WTC11 (cell line): ENCODE results near the gene ZFYVE28. TPM values are rescaled to one million over a fixed set of nuclear protein-coding genes. Genes with fewer than 3 reads are reported as not detected.

Experiments used
- ATAC-seq: fragments of 200-7000 bp; cut with Tn5 transposase; 2 replicates; pipeline ENCODE4 v1.10.0; 2021; ENCODE audit warnings: mild to moderate bottlenecking, moderate library complexity
- CTCF ChIA-PET: fragments of 300-600 bp; sonication (Branson Sonifier 250); formaldehyde crosslinking; loops from one replicate; lab custom pipeline; 2021; ENCODE audit warnings: antibody characterized with exemption; lab: Charles Lee
- POLR2A ChIA-PET: fragments of 350-600 bp; sonication (Branson Sonifier 250); formaldehyde crosslinking; loops from one replicate; lab custom pipeline; 2021; ENCODE audit warnings: antibody characterized with exemption; lab: Charles Lee
- DNase-seq: peaks from one replicate; pipeline ENCODE4 v3.0.0; 2021; ENCODE audit warnings: low spot score
- H3K27ac Mint-ChIP-seq: 2 replicates; pipeline ENCODE4 v1.8.0; 2021; ENCODE audit warnings: mixed read lengths
- H3K27me3 Mint-ChIP-seq: 2 replicates; pipeline ENCODE4 v1.8.0; 2021; ENCODE audit warnings: low read depth, mild to moderate bottlenecking, moderate library complexity, mixed read lengths
- H3K36me3 Mint-ChIP-seq: 2 replicates; pipeline ENCODE4 v1.8.0; 2021; ENCODE audit warnings: mixed read lengths
- H3K4me1 Mint-ChIP-seq: 2 replicates; pipeline ENCODE4 v1.8.0; 2022; ENCODE audit warnings: mixed read lengths
- H3K4me3 Mint-ChIP-seq: 2 replicates; pipeline ENCODE4 v1.8.0; 2021; ENCODE audit warnings: mild to moderate bottlenecking, moderate library complexity, mixed read lengths
- H3K9me3 Mint-ChIP-seq: 2 replicates; pipeline ENCODE4 v1.8.0; 2021; ENCODE audit warnings: mixed read lengths
- AR ChIP-seq: fragments of 250-450 bp; sonication (Bioruptor Pico); IDR thresholded peaks from 2 replicates; pipeline ENCODE4 v1.9.0; 2021; ENCODE audit warnings: mild to moderate bottlenecking
- ATF2 ChIP-seq: sonication (generic); formaldehyde crosslinking; IDR thresholded peaks from 2 replicates; pipeline ENCODE4 v1.8.1; 2022; ENCODE audit warnings: low read depth, missing genetic modification reagents, borderline replicate concordance
- ATF3 ChIP-seq: sonication (generic); formaldehyde crosslinking; conservative IDR thresholded peaks from 2 replicates; pipeline ENCODE4 v1.8.1; 2022; ENCODE audit warnings: mild to moderate bottlenecking, missing genetic modification reagents
- E2F4 ChIP-seq: sonication (generic); formaldehyde crosslinking; IDR thresholded peaks from 2 replicates; pipeline ENCODE4 v1.8.1; 2022; ENCODE audit warnings: low read depth, mild to moderate bottlenecking, moderate library complexity, missing genetic modification reagents, borderline replicate concordance
- EMX1 ChIP-seq: fragments of 250-450 bp; sonication (Bioruptor Pico); IDR thresholded peaks from 2 replicates; pipeline ENCODE4 v1.8.0; 2021; ENCODE audit warnings: mild to moderate bottlenecking
- MAX ChIP-seq: sonication (generic); formaldehyde crosslinking; IDR thresholded peaks from 2 replicates; pipeline ENCODE4 v1.8.0; 2022; ENCODE audit warnings: mild to moderate bottlenecking, missing genetic modification reagents
- NFYB ChIP-seq: sonication (generic); formaldehyde crosslinking; conservative IDR thresholded peaks from 2 replicates; pipeline ENCODE4 v1.8.0; 2022; ENCODE audit warnings: low read depth, missing genetic modification reagents
- NR3C1 ChIP-seq: sonication (generic); formaldehyde crosslinking; conservative IDR thresholded peaks from 2 replicates; pipeline ENCODE4 v1.8.1; 2023; ENCODE audit warnings: low read depth, mild to moderate bottlenecking, missing genetic modification reagents
- PRRX2 ChIP-seq: fragments of 250-450 bp; sonication (Bioruptor Pico); IDR thresholded peaks from 2 replicates; pipeline ENCODE4 v1.8.0; 2021; ENCODE audit warnings: mild to moderate bottlenecking
- SMAD3 ChIP-seq: sonication (generic); formaldehyde crosslinking; IDR thresholded peaks from 2 replicates; pipeline ENCODE4 v1.8.0; 2022; ENCODE audit warnings: missing genetic modification reagents, mild to moderate bottlenecking, borderline replicate concordance
- USF1 ChIP-seq: sonication (generic); formaldehyde crosslinking; IDR thresholded peaks from 2 replicates; pipeline ENCODE4 v1.8.0; 2022; ENCODE audit warnings: mild to moderate bottlenecking, missing genetic modification reagents
- ZBTB21 ChIP-seq: sonication (generic); formaldehyde crosslinking; IDR thresholded peaks from 2 replicates; pipeline ENCODE4 v1.8.1; 2023; ENCODE audit warnings: mild to moderate bottlenecking, missing genetic modification reagents, borderline replicate concordance
- ZNF121 ChIP-seq: sonication (generic); formaldehyde crosslinking; IDR thresholded peaks from 2 replicates; pipeline ENCODE4 v1.8.0; 2023; ENCODE audit warnings: missing genetic modification reagents
- ZNF263 ChIP-seq: sonication (generic); formaldehyde crosslinking; IDR thresholded peaks from 2 replicates; pipeline ENCODE4 v1.8.1; 2022; ENCODE audit warnings: low read depth, mild to moderate bottlenecking, moderate library complexity, missing genetic modification reagents
- ZNF416 ChIP-seq: fragments of 250-450 bp; sonication (Bioruptor Pico); IDR thresholded peaks from 2 replicates; pipeline ENCODE4 v1.9.0; 2021; ENCODE audit warnings: mild to moderate bottlenecking, inconsistent platforms
- ZNF425 ChIP-seq: fragments of 250-450 bp; sonication (Bioruptor Pico); conservative IDR thresholded peaks from 2 replicates; pipeline ENCODE4 v1.9.0; 2021; ENCODE audit warnings: mild to moderate bottlenecking
- total RNA-seq: library from RNA; stranded (reverse); gene quantifications from 3 replicates; pipeline ENCODE4 v1.2.3, GENCODE V29; 2021

The ZFYVE28 gene
- total RNA-seq, 1 experiment from 2014 or later, result 7.8 TPM

- Mint-ChIP-seq H3K27me3 (no peaks in the 10 kb centered on the region), H3K4me1 (no peaks in the 10 kb centered on the region; the same call in 1 of the 2 replicates), H3K9me3 (no peaks in the 10 kb centered on the region), H3K4me3 (no peak overlapping the region), H3K27ac (no peak overlapping the region), H3K36me3 (no peaks in the 10 kb centered on the region)
- ChIA-PET POLR2A (no interaction called here), CTCF (interaction anchor here (1.0 to 4.5 kb wide), 5 partner anchors 23 to 217 kb away, joined by 3 to 21 read pairs (median 4); no protein-coding TSS in a partner anchor)
- TF ChIP-seq ZNF425 (CRISPR knock-in tag) (no peak), SMAD3 (no peak), EMX1 (CRISPR knock-in tag) (no peak), PRRX2 (CRISPR knock-in tag) (no peak)
- ATAC-seq (no peak), DNase-seq (no peak)
Observed at GRCh38 chr4:2437475-2438215, 19.2 kb upstream of the ZFYVE28 start.

- TF ChIP-seq ATF3 (CRISPR knock-in tag), result no peak
- TF ChIP-seq ZNF263 (CRISPR knock-in tag), result no peak
- TF ChIP-seq E2F4 (CRISPR knock-in tag), result no peak
- no peak for TF ChIP-seq NFYB (CRISPR knock-in tag)
- no peak for TF ChIP-seq ZNF121 (CRISPR knock-in tag)
- no peak for TF ChIP-seq MAX (CRISPR knock-in tag)
- TF ChIP-seq, all 79 proteins: peak for 0
- Mint-ChIP-seq H3K4me3 (no peak overlapping the region), H3K36me3 (no peaks in the 10 kb centered on the region), H3K27me3 (no peaks in the 10 kb centered on the region), H3K9me3 (peaks cover 2% of the 10 kb centered on the region), H3K4me1 (no peaks in the 10 kb centered on the region; the same call in 1 of the 2 replicates), H3K27ac (no peak overlapping the region)
- ChIA-PET POLR2A (no interaction called here), CTCF (interaction anchor here (0.6 to 4.5 kb wide), 13 partner anchors 10 to 216 kb away, joined by 3 to 21 read pairs (median 3); partner anchors contain the start of genes CFAP99, RNF4 and ZFYVE28)
- DNase-seq, result no peak
- no peak for ATAC-seq
Observed at GRCh38 chr4:2436761-2437474, 18.5 kb upstream of the ZFYVE28 start.

GRCh38 chr4:2436301-2436700 lies 17.9 kb upstream of the ZFYVE28 start:
- peak; percentile 30; the same call in 1 of the 2 replicates for ATAC-seq
- no peak for DNase-seq
- Mint-ChIP-seq H3K27ac (no peak overlapping the region), H3K36me3 (no peaks in the 10 kb centered on the region), H3K4me1 (no peaks in the 10 kb centered on the region), H3K4me3 (no peak overlapping the region), H3K27me3 (no peaks in the 10 kb centered on the region), H3K9me3 (peaks cover 5% of the 10 kb centered on the region)
- ChIA-PET POLR2A (no interaction called here), CTCF (interaction anchor here (0.6 to 4.5 kb wide), 13 partner anchors 9 to 216 kb away, joined by 3 to 21 read pairs (median 3); partner anchors contain the start of genes CFAP99, RNF4 and ZFYVE28)
- TF ChIP-seq ATF2 (CRISPR knock-in tag) (no peak), ZBTB21 (CRISPR knock-in tag) (no peak), NR3C1 (CRISPR knock-in tag) (no peak), USF1 (no peak), ZNF416 (CRISPR knock-in tag) (no peak), AR (CRISPR knock-in tag) (no peak)
